Neutrophil (primary cell): ENCODE data around the gene UGDH.
"Not testable (repeated sequence)": the region's sequence is repeated elsewhere in the genome, so short reads cannot be mapped to it uniquely, and the experiment has no call there.

Source experiments
- H3K27ac ChIP-seq: fragments of 200-600 bp; sonication (generic); 2 replicates; pipeline ENCODE4 v1.5.1; 2016; ENCODE audit warnings: mild to moderate bottlenecking, moderate library complexity
- H3K27me3 ChIP-seq: fragments of 200-600 bp; sonication (generic); 2 replicates; pipeline ENCODE4 v1.6.0; 2016; ENCODE audit warnings: mild to moderate bottlenecking
- H3K36me3 ChIP-seq: fragments of 200-600 bp; sonication (generic); 2 replicates; pipeline ENCODE4 v1.5.1; 2017
- H3K4me1 ChIP-seq, 2 experiments: fragments of 200-600 bp in 1 of 2; sonication (generic) in 1 of 2; 1 replicate in 1 of 2; 2 replicates in 1 of 2; pipeline versions ENCODE4 v1.5.1 to v1.6.1; 2013 to 2016; ENCODE audit warnings: low read depth in 1 of 2, low read length in 1 of 2, mild to moderate bottlenecking in 1 of 2, moderate library complexity in 1 of 2; ENCODE audit not compliant: control insufficient read depth in 1 of 2, insufficient read depth in 1 of 2
- H3K4me3 ChIP-seq, 2 experiments: fragments of 200-600 bp in 1 of 2; sonication (generic) in 1 of 2; 1 replicate in 1 of 2; 2 replicates in 1 of 2; pipeline ENCODE4 v1.5.1; 2013 to 2016; ENCODE audit warnings: low read depth in 1 of 2, low read length in 1 of 2, mild to moderate bottlenecking in 1 of 2, moderate library complexity in 1 of 2
- H3K9me3 ChIP-seq: fragments of 200-600 bp; sonication (generic); 2 replicates; pipeline ENCODE4 v1.5.1; 2016
- CTCF ChIP-seq: fragments of 200-600 bp; sonication (generic); IDR thresholded peaks from 2 replicates; pipeline ENCODE4 v1.5.1; 2016; ENCODE audit warnings: antibody characterized with exemption

UGDH gene

GRCh38 chr4:39521253-39521919 lies 5.9 kb downstream of the UGDH start:
- Histone ChIP-seq H3K4me3 (no peak overlapping the region), H3K27ac (no peak overlapping the region)

DNA sequence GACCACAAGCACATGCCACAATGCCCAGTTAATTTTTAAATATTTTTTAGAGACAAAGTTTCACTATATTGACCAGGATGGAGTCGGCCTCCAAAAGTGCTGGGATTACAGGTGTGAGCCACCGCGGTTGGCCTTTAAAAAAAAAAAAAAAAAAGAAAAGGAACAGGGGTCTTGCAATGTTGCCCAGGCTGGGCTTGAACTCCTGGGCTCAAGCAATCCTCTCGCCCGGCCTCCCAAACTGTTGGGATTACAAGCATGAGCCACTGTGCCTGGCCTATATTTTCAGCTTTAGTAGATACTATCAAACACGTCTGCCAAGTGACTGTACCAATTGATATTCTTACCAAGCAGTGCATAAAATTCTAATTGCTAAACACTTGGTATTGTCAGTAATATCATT lies 8.8 kb downstream of the UGDH start:
- no peaks in the 10 kb centered on the region for H3K9me3 ChIP-seq
- H3K36me3 ChIP-seq: no peaks in the 10 kb centered on the region
- H3K4me1 ChIP-seq: no peaks in the 10 kb centered on the region
- no peak overlapping the region for H3K4me3 ChIP-seq
- no peak overlapping the region for H3K27ac ChIP-seq
- no peak for TF ChIP-seq CTCF
- H3K27me3 ChIP-seq: no peaks in the 10 kb centered on the region

More at GRCh38 chr4:39521253-39521919, 5.9 kb downstream of the UGDH start:
- H3K9me3 ChIP-seq: no peaks in the 10 kb centered on the region
- peaks cover 1 to 2% of the 10 kb centered on the region in 2 experiments for H3K4me1 ChIP-seq
- no peak for TF ChIP-seq CTCF
- H3K36me3 ChIP-seq: no peaks in the 10 kb centered on the region
- H3K27me3 ChIP-seq: no peaks in the 10 kb centered on the region

DNA sequence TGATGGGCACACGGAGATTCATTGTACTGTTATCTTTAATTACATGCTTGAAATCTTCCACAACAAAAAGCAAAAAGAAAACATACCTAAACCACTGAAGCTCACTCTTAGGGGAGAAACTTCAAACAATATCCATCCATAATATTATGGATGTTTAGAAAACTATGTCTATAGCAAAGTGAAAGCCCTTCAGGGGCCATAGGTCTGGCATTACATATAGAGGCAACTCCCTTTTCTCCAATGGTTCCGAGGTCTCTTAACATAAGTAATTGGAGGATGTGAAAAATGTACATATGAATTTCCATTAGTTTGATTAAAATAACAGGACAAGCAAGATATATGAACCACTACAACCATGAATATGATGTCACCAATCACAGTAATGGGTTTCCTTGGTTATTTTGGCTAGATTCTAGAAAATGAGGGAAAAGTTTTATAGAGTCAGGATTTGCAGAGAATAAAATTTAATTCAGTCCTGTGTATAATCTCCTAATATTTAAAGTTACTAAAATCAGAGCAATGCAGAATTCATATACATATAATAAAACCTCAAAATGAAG lies 10.8 kb downstream of the UGDH start:
- Histone ChIP-seq H3K4me3 (no peak overlapping the region), H3K9me3 (no peaks in the 10 kb centered on the region), H3K4me1 (no peaks in the 10 kb centered on the region), H3K27me3 (no peaks in the 10 kb centered on the region), H3K36me3 (peaks cover 9% of the 10 kb centered on the region), H3K27ac (no peak overlapping the region)
- TF ChIP-seq CTCF: no peak

GRCh38 chr4:39515669-39516401 lies 11.4 kb downstream of the UGDH start:
- not testable (repeated sequence) for H3K9me3 ChIP-seq, H3K4me1 ChIP-seq, H3K36me3 ChIP-seq, H3K27ac ChIP-seq, H3K27me3 ChIP-seq, H3K4me3 ChIP-seq

GRCh38 chr4:39514888-39515401 lies 12.3 kb downstream of the UGDH start:
- Histone ChIP-seq H3K27ac (no peak overlapping the region), H3K27me3 (no peaks in the 10 kb centered on the region), H3K36me3 (peaks cover 16% of the 10 kb centered on the region), H3K4me1 (no peaks in the 10 kb centered on the region), H3K4me3 (no peak overlapping the region), H3K9me3 (no peaks in the 10 kb centered on the region)
- no peak for TF ChIP-seq CTCF

DNA sequence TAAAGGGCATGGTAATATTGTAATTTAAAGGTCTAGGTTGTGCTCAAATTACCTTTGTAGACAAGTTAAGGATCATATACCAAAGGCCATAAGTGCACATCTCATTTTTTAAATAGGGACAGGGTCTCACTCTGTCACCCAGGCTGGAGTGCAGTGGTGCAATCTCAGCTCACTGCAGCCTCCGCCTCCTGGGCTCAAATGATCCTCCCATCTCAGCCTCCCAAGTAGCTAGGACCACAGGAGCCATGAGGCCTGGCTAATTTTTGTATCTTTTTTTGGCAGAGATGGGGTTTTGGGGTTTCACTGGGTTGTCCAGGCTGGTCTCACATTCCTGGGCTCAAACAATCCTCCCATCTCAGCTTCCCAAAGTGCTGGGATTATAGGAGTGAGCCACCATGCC lies 13.0 kb downstream of the UGDH start:
- H3K27me3 ChIP-seq, H3K9me3 ChIP-seq, H3K27ac ChIP-seq, H3K4me3 ChIP-seq, H3K4me1 ChIP-seq: not testable (repeated sequence)
- H3K36me3 ChIP-seq: peaks cover 21% of the 10 kb centered on the region
